ENCODE data around the gene PCK1. TPM values are rescaled to one million over a fixed set of nuclear protein-coding genes. Genes with fewer than 3 reads are reported as not detected.

Gene PCK1
- polyA plus RNA-seq, 1 experiment, result not detected

DNA sequence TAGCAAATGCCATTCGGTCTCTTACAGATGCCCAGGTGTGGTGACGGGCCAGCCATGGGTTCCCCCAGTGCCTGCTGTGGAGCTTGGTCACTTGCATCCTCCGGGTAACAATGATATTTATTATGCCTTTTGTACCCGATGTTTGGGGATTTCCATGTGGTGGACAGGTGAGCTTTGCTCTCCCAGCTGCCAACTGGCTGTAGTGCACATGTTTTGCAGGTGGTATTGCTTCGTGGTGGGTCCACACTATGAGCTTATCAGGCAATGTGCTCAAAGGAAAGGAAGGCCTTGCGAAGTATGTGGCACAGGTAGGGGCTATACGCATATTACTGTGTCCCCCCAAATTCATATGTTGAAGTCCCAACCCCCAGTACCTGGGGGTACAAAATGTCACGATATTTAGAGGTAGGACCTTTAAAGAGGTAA, 31.7 kb upstream of the PCK1 start:
- POLR2A ChIA-PET, result no interaction called here
- CTCF ChIA-PET, result no interaction called here
- Histone ChIP-seq H3K36me3 (ENCODE audit: control insufficient read depth, insufficient read depth, low read length) (no peaks in the 10 kb centered on the region), H3K27me3 (ENCODE audit: control insufficient read depth, insufficient read depth, low read length) (peaks cover 5% of the 10 kb centered on the region; the same call in 1 of the 2 replicates), H3K4me3 (ENCODE audit: low read depth, low read length) (no peak overlapping the region)
- no peak for DNase-seq (ENCODE audit: low read depth)
- TF ChIP-seq, protein P1, sequence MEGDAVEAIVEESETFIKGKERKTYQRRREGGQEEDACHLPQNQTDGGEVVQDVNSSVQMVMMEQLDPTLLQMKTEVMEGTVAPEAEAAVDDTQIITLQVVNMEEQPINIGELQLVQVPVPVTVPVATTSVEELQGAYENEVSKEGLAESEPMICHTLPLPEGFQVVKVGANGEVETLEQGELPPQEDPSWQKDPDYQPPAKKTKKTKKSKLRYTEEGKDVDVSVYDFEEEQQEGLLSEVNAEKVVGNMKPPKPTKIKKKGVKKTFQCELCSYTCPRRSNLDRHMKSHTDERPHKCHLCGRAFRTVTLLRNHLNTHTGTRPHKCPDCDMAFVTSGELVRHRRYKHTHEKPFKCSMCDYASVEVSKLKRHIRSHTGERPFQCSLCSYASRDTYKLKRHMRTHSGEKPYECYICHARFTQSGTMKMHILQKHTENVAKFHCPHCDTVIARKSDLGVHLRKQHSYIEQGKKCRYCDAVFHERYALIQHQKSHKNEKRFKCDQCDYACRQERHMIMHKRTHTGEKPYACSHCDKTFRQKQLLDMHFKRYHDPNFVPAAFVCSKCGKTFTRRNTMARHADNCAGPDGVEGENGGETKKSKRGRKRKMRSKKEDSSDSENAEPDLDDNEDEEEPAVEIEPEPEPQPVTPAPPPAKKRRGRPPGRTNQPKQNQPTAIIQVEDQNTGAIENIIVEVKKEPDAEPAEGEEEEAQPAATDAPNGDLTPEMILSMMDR (IDR thresholded peaks at IDR 0.05; ENCODE audit: insufficient read depth, low read depth, low read length), result no peak

DNA sequence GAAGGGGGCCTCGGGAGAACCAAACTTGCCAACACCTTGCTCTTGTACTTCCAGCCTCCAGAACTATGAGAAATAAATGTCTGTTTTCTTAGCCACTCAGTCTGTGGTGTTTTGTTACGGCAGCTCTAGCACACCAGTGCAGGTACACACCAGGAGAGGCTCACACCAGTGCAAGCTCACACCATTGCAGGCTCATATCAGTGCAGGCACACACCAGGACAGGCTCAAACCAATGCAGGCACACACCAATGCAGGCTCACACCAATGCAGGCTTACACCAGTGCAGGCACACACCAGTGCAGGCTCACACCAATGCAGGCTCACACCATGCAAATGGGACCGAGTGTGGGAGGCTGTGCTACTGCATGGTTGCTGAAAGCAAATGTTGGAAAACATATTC, 31.1 kb upstream of the PCK1 start:
- no peak for DNase-seq (ENCODE audit: low read depth)
- no peaks in the 10 kb centered on the region for H3K36me3 ChIP-seq (ENCODE audit: control insufficient read depth, insufficient read depth, low read length)
- ChIA-PET CTCF (no interaction called here), POLR2A (no interaction called here)
- no peak overlapping the region for H3K4me3 ChIP-seq (ENCODE audit: low read depth, low read length)
- TF ChIP-seq, protein P1 (IDR thresholded peaks at IDR 0.05; ENCODE audit: insufficient read depth, low read depth, low read length), result no peak
- H3K27me3 ChIP-seq (ENCODE audit: control insufficient read depth, insufficient read depth, low read length), result peaks cover 5% of the 10 kb centered on the region; the same call in 1 of the 2 replicates

DNA sequence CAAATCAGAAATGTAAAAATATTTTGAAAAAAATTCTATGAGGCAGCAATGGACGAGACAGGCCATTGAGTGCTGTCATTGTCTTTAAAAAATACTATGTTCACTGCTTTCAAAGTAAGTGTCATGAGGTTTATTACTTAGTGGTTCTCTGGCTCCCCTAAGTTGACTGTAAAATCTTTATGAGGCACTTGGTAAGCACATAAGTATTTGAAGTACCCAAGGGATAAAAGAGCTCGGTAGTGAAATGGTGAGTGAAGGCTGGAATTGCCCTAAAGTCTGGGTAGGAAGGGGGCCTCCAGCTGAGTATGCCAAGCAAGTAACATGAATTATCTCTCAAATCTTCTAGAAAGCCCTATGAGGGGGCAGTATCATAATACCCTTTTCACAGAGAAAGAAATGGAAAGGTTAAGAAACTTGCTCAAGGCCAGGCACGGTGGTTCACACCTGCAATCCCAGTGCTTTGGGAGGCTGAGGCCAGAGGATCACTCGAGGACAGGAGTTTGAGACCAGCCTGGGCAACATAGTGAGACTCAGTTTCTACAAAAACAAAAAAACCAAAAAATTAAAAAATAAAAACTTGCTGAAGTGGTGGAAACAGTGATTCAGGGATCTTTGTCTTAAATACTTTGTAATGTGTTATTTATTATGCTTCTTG, 30.5 kb upstream of the PCK1 start:
- Histone ChIP-seq H3K4me3 (ENCODE audit: low read depth, low read length) (no peak overlapping the region), H3K36me3 (ENCODE audit: control insufficient read depth, insufficient read depth, low read length) (no peaks in the 10 kb centered on the region), H3K27me3 (ENCODE audit: control insufficient read depth, insufficient read depth, low read length) (peaks cover 5% of the 10 kb centered on the region; the same call in 1 of the 2 replicates)
- CTCF ChIA-PET, result interaction anchor here (1.4 kb wide), 1 partner anchor 66 kb away, joined by 3 read pairs; no protein-coding TSS in a partner anchor
- POLR2A ChIA-PET, result no interaction called here
- TF ChIP-seq, protein P1 (IDR thresholded peaks at IDR 0.05; ENCODE audit: insufficient read depth, low read depth, low read length), result no peak
- DNase-seq (ENCODE audit: low read depth), result no peak

DNA sequence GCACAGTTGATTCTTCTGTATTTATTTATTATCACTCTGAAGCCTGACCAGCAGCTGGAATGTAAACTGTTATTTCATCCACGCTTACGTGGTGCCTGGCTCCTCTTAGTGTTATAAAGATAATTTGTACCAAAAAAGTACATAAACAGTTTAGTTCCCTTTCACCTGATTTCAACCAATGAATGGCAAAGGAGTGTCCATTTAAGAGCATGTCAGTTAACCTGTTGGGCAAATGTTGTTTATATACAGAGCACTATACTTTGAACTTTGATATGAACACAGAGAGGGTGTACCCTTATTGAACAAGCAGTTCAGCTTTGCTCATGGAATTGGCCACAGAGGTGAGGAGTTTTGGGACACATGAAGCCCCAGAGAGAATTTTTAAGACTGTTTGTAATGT, 28.8 kb upstream of the PCK1 start:
- CTCF ChIA-PET, result interaction anchor here (0.6 to 1.9 kb wide), 4 partner anchors 39 to 678 kb away, joined by 3 to 11 read pairs (median 3); no protein-coding TSS in a partner anchor
- no peak overlapping the region for H3K4me3 ChIP-seq (ENCODE audit: low read depth, low read length)
- H3K36me3 ChIP-seq (ENCODE audit: control insufficient read depth, insufficient read depth, low read length), result no peaks in the 10 kb centered on the region
- no peak for DNase-seq (ENCODE audit: low read depth)
- TF ChIP-seq, protein P1 (IDR thresholded peaks at IDR 0.05; ENCODE audit: insufficient read depth, low read depth, low read length), result no peak
- POLR2A ChIA-PET, result no interaction called here
- peaks cover 5% of the 10 kb centered on the region for H3K27me3 ChIP-seq (ENCODE audit: control insufficient read depth, insufficient read depth, low read length)

DNA sequence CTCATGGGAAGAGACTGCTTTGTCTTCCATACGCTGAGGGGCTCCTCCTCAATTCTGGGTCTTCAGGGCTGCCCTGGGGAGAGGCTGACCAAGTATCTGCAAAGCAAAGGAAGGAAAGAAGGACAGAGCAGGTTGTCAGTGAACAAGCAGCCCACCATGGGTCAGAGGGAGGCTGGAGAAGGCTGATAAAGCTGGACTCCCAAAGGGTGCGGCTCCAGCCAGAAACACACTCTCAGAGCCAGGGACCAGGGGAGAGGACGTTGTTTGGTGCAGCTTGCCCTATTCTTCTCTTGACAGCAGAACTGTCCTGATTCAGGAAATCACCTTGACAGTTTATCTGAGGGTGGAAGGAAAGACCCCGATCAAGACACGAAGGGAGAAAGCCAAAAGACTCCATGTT, 25.6 kb upstream of the PCK1 start:
- TF ChIP-seq, protein P1 (IDR thresholded peaks at IDR 0.05; ENCODE audit: insufficient read depth, low read depth, low read length), result no peak
- peaks cover 7% of the 10 kb centered on the region for H3K27me3 ChIP-seq (ENCODE audit: control insufficient read depth, insufficient read depth, low read length)
- ChIA-PET CTCF (no interaction called here), POLR2A (no interaction called here)
- H3K4me3 ChIP-seq (ENCODE audit: low read depth, low read length), result no peak overlapping the region
- H3K36me3 ChIP-seq (ENCODE audit: control insufficient read depth, insufficient read depth, low read length), result no peaks in the 10 kb centered on the region
- no peak for DNase-seq (ENCODE audit: low read depth)

Data from BJ (cell line).